Measurements from ENCODE around the gene CPED1.
A peak's percentile ranks its signal among the peaks of the same experiment; 100 is the strongest.

CPED1 gene

GRCh38 chr7:121075952-121076349 lies 87.4 kb downstream of the CPED1 start:
- no peak overlapping the region for H3K4me3 ChIP-seq (replicated peaks; ENCODE audit: low read depth, low read length)
- TF ChIP-seq, protein P1, sequence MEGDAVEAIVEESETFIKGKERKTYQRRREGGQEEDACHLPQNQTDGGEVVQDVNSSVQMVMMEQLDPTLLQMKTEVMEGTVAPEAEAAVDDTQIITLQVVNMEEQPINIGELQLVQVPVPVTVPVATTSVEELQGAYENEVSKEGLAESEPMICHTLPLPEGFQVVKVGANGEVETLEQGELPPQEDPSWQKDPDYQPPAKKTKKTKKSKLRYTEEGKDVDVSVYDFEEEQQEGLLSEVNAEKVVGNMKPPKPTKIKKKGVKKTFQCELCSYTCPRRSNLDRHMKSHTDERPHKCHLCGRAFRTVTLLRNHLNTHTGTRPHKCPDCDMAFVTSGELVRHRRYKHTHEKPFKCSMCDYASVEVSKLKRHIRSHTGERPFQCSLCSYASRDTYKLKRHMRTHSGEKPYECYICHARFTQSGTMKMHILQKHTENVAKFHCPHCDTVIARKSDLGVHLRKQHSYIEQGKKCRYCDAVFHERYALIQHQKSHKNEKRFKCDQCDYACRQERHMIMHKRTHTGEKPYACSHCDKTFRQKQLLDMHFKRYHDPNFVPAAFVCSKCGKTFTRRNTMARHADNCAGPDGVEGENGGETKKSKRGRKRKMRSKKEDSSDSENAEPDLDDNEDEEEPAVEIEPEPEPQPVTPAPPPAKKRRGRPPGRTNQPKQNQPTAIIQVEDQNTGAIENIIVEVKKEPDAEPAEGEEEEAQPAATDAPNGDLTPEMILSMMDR (IDR thresholded peaks at IDR 0.05; ENCODE audit: low read depth, low read length, missing control alignments): no peak
- no peak for DNase-seq (ENCODE audit: extremely low read depth, low read depth)

- DNase-seq (ENCODE audit: extremely low read depth, low read depth): peak; percentile 48
- TF ChIP-seq, protein P1 (IDR thresholded peaks at IDR 0.05; ENCODE audit: low read depth, low read length, missing control alignments): no peak
- no peak overlapping the region for H3K4me3 ChIP-seq (replicated peaks; ENCODE audit: low read depth, low read length)
Observed at GRCh38 chr7:121076350-121077164, 88.0 kb downstream of the CPED1 start.

DNA sequence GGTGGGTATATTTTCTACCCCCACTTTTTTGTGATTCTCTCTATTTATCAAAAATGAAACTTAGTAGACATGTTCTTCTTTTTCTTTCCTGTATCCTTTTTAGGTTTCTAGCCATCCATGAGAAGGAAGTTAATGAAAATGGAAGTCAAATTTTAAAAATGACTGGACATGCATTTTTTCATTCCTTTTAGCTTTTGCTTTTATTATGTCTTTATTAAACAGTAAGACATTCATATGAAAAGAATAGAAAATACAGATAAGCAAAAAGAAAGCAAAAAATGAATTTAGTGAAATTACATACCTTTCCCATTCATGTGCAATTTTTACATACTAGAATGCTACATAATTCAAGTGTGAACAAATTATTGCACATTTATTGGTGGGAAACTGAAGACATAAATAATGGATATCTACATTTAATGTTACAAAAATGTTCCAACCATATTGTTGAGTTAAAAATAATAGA lies 88.7 kb downstream of the CPED1 start:
- no peak overlapping the region for H3K4me3 ChIP-seq (replicated peaks; ENCODE audit: low read depth, low read length)
- TF ChIP-seq, protein P1 (IDR thresholded peaks at IDR 0.05; ENCODE audit: low read depth, low read length, missing control alignments): no peak
- no peak for DNase-seq (ENCODE audit: extremely low read depth, low read depth)

- H3K4me3 ChIP-seq (replicated peaks; ENCODE audit: low read depth, low read length): no peak overlapping the region
- TF ChIP-seq, protein P1 (IDR thresholded peaks at IDR 0.05; ENCODE audit: low read depth, low read length, missing control alignments): no peak
- no peak for DNase-seq (ENCODE audit: extremely low read depth, low read depth)
Observed at GRCh38 chr7:121078701-121079227, 90.3 kb downstream of the CPED1 start.

- TF ChIP-seq, protein P1 (IDR thresholded peaks at IDR 0.05; ENCODE audit: low read depth, low read length, missing control alignments): no peak
- H3K4me3 ChIP-seq (replicated peaks; ENCODE audit: low read depth, low read length): no peak overlapping the region
- no peak for DNase-seq (ENCODE audit: extremely low read depth, low read depth)
Observed at GRCh38 chr7:121079425-121080169, 91.1 kb downstream of the CPED1 start.

GRCh38 chr7:121080257-121080912 lies 91.9 kb downstream of the CPED1 start:
- TF ChIP-seq, protein P1 (IDR thresholded peaks at IDR 0.05; ENCODE audit: low read depth, low read length, missing control alignments): no peak
- no peak for DNase-seq (ENCODE audit: extremely low read depth, low read depth)
- no peak overlapping the region for H3K4me3 ChIP-seq (replicated peaks; ENCODE audit: low read depth, low read length)

Measured in HFF-Myc (cell line).